ENCODE results near the gene DUOXA1.
"Not testable (repeated sequence)": the region's sequence is repeated elsewhere in the genome, so short reads cannot be mapped to it uniquely, and the experiment has no call there.

The DUOXA1 gene

GRCh38 chr15:45138814-45139765, 9.4 kb upstream of the DUOXA1 start:
- no peak for TF ChIP-seq CTCF (IDR thresholded peaks at IDR 0.05; ENCODE audit: control insufficient read depth, extremely low read depth, insufficient read depth)
- H3K4me3 ChIP-seq (ENCODE audit: low read depth, low read length) = no peak overlapping the region
- DNase-seq (ENCODE audit: low read depth) = no peak

GRCh38 chr15:45137703-45138102, 8.0 kb upstream of the DUOXA1 start:
- H3K4me3 ChIP-seq (ENCODE audit: low read depth, low read length) = no peak overlapping the region
- DNase-seq (ENCODE audit: low read depth) = no peak
- TF ChIP-seq CTCF (IDR thresholded peaks at IDR 0.05; ENCODE audit: control insufficient read depth, extremely low read depth, insufficient read depth) = no peak

GRCh38 chr15:45136378-45136764, 6.7 kb upstream of the DUOXA1 start:
- TF ChIP-seq CTCF (IDR thresholded peaks at IDR 0.05; ENCODE audit: control insufficient read depth, extremely low read depth, insufficient read depth) = peak; percentile 21; the same call in 1 of the 2 replicates
- H3K4me3 ChIP-seq (ENCODE audit: low read depth, low read length) = no peak overlapping the region
- no peak for DNase-seq (ENCODE audit: low read depth)

GRCh38 chr15:45135705-45136377, 6.2 kb upstream of the DUOXA1 start:
- H3K4me3 ChIP-seq (ENCODE audit: low read depth, low read length); DNase-seq (ENCODE audit: low read depth): not testable (repeated sequence)

- no peak overlapping the region for H3K4me3 ChIP-seq (ENCODE audit: low read depth, low read length)
- no peak for TF ChIP-seq CTCF (IDR thresholded peaks at IDR 0.05; ENCODE audit: control insufficient read depth, extremely low read depth, insufficient read depth)
- no peak for DNase-seq (ENCODE audit: low read depth)
Measured at GRCh38 chr15:45134682-45135604, 5.3 kb upstream of the DUOXA1 start.

GRCh38 chr15:45134046-45134445, 4.4 kb upstream of the DUOXA1 start:
- H3K4me3 ChIP-seq (ENCODE audit: low read depth, low read length) = no peak overlapping the region
- DNase-seq (ENCODE audit: low read depth) = no peak
- TF ChIP-seq CTCF (IDR thresholded peaks at IDR 0.05; ENCODE audit: control insufficient read depth, extremely low read depth, insufficient read depth) = no peak

GRCh38 chr15:45133561-45133920, 3.9 kb upstream of the DUOXA1 start:
- DNase-seq (ENCODE audit: low read depth) = no peak

More at GRCh38 chr15:45133561-45133920, 3.9 kb upstream of the DUOXA1 start:
- no peak overlapping the region for H3K4me3 ChIP-seq (ENCODE audit: low read depth, low read length)
- TF ChIP-seq CTCF (IDR thresholded peaks at IDR 0.05; ENCODE audit: control insufficient read depth, extremely low read depth, insufficient read depth) = no peak

Measured in LNCaP clone FGC (cell line).